Peyer's patch (tissue), 4 donors: Measurements from ENCODE around the gene TUBGCP2. TPM values are rescaled to one million over a fixed set of nuclear protein-coding genes. Genes with fewer than 3 reads are reported as not detected.
A peak's percentile ranks its signal among the peaks of the same experiment; 100 is the strongest.

Experiments
- DNase-seq, 3 donors: peaks; one replicate each; pipeline ENCODE4 v3.0.0-alpha.2; 2017 to 2019
- H3K27ac ChIP-seq, 4 donors: fragments of 200-600 bp; sonication (generic); one replicate each; pipeline ENCODE4 v1.5.1; 2016 to 2019
- H3K27me3 ChIP-seq, 2 donors: fragments of 200-600 bp; sonication (generic); one replicate each; pipeline ENCODE4 v1.5.1; 2019
- H3K36me3 ChIP-seq, 3 donors: fragments of 200-600 bp; sonication (generic); one replicate each; pipeline ENCODE4 v1.5.1; 2016 to 2019
- H3K4me1 ChIP-seq, 4 donors: fragments of 200-600 bp; sonication (generic); one replicate each; pipeline ENCODE4 v1.5.1; 2016 to 2019
- H3K4me3 ChIP-seq, 4 donors: fragments of 200-600 bp; sonication (generic); 1 replicate in 3 of 4; 2 replicates in 1 of 4; pipeline ENCODE4 v1.5.1; 2016 to 2019; ENCODE audit warnings: mild to moderate bottlenecking in 1 of 4
- H3K9me3 ChIP-seq, 4 donors: fragments of 200-600 bp; sonication (generic); one replicate each; pipeline ENCODE4 v1.5.1; 2016 to 2019; ENCODE audit warnings: mild to moderate bottlenecking in 1 of 4
- POLR2A ChIP-seq, 2 donors: fragments of 450-650 bp; IDR thresholded peaks; one replicate each; pipeline ENCODE4 v1.5.1; 2017; ENCODE audit warnings: antibody characterized with exemption in 2 of 2, mild to moderate bottlenecking in 2 of 2, moderate library complexity in 2 of 2
- total RNA-seq, 4 donors: library from RNA; depleted of rRNA; stranded (reverse); fragments of >200 nt; gene quantifications; one replicate each; pipeline ENCODE4 v1.1.0, GENCODE V29; 2016
- TF ChIP-seq, protein P1 (sequence below), 6 experiments: fragments of 450-650 bp in 4 of 6; fragments of 200-600 bp in 2 of 6; sonication (generic) in 1 of 6; IDR thresholded peaks; one replicate each; pipeline ENCODE4 v1.5.1; 2017 to 2019; ENCODE audit warnings: antibody characterized with exemption in 6 of 6, mild to moderate bottlenecking in 3 of 6, moderate library complexity in 1 of 6

TUBGCP2 gene
- total RNA-seq, 4 donors from 2014 or later: 40.1 to 85.0 (median 67.8) TPM

DNA sequence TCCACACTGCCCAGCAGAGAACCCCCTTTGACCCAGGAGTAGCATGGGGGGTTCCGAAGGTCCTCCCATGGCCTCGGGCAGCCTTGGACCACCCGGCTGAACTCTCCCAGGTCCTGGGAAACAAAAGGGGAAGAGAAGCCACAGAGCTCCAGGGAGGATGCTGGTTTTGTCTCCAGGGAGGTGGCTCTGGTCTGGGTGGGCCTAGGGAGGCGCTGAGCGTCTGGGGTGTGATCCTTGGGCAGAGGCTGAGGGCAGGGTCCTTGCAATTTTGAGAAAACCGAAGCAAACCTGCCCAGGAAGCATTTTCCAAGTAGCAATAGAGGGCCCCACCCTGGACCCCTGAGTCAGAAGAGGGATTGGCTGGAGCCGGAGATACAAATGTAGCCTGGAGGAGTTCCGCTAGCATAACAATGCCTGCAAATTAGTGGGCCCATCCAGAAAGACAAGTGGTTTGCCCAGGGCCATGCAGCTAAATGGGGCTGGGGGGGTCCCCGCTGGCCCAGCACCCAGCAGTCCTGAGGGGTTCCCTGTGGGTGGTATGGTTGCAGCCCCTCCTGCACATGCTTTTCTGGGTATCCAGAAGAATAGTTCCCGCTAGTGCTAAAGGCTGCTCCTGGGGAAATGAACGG is 76.6 kb downstream of the TUBGCP2 start:
- TF ChIP-seq POLR2A (IDR thresholded peaks at IDR 0.05): no peak
- TF ChIP-seq, protein P1, sequence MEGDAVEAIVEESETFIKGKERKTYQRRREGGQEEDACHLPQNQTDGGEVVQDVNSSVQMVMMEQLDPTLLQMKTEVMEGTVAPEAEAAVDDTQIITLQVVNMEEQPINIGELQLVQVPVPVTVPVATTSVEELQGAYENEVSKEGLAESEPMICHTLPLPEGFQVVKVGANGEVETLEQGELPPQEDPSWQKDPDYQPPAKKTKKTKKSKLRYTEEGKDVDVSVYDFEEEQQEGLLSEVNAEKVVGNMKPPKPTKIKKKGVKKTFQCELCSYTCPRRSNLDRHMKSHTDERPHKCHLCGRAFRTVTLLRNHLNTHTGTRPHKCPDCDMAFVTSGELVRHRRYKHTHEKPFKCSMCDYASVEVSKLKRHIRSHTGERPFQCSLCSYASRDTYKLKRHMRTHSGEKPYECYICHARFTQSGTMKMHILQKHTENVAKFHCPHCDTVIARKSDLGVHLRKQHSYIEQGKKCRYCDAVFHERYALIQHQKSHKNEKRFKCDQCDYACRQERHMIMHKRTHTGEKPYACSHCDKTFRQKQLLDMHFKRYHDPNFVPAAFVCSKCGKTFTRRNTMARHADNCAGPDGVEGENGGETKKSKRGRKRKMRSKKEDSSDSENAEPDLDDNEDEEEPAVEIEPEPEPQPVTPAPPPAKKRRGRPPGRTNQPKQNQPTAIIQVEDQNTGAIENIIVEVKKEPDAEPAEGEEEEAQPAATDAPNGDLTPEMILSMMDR (IDR thresholded peaks at IDR 0.05): no peak
- peaks cover 0 to 45% of the 10 kb centered on the region in 2 donors for H3K27me3 ChIP-seq
- H3K36me3 ChIP-seq: no peaks in the 10 kb centered on the region
- no peak overlapping the region for H3K4me3 ChIP-seq
- H3K27ac ChIP-seq: no peak overlapping the region
- H3K9me3 ChIP-seq: no peaks in the 10 kb centered on the region
- DNase-seq: no peak
- peaks cover 0 to 31% (median 15%) of the 10 kb centered on the region in 4 donors for H3K4me1 ChIP-seq

DNA sequence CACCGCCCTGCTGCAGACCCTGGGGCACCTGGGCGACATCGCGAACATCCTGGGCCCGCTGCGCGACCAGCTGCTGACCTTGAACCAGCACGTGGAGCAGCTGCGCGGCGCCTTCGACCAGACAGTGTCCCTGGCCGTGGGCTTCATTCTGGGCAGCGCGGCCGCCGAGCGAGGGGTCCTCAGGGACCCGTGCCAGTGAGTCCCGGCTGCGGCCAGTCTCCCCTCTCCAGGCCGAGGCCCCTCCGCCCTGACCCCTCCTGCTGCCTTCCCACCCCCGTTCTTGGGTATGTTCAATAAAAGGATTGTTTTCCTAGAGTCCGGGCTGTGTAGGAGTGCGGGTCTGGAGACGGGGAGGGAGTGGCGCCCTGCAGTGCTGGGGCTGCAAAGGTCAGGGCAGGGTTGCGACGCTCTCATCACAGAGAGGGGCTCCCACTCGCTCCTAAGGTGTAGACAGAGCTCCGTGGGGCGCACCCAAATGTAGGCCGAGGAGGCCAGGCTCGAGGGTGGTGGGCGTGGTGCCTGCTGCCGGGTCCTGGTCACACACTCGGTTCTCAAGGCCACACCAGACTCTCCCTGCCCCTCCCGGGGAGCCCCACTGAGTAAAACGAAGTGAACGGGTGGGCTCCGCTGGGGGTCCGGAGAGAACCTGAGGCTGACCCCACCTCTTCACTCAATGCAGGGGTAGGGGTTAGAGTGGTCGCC is 77.3 kb downstream of the TUBGCP2 start:
- Histone ChIP-seq H3K4me3 (peak overlapping the region in 1 of 4 donors; percentile 36), H3K27me3 (peaks cover 0 to 39% of the 10 kb centered on the region in 2 donors), H3K4me1 (peaks cover 0 to 25% (median 8%) of the 10 kb centered on the region in 4 donors), H3K9me3 (no peaks in the 10 kb centered on the region), H3K36me3 (no peaks in the 10 kb centered on the region), H3K27ac (no peak overlapping the region)
- TF ChIP-seq, protein P1 (IDR thresholded peaks at IDR 0.05): no peak
- no peak for TF ChIP-seq POLR2A (IDR thresholded peaks at IDR 0.05)
- DNase-seq: no peak

DNA sequence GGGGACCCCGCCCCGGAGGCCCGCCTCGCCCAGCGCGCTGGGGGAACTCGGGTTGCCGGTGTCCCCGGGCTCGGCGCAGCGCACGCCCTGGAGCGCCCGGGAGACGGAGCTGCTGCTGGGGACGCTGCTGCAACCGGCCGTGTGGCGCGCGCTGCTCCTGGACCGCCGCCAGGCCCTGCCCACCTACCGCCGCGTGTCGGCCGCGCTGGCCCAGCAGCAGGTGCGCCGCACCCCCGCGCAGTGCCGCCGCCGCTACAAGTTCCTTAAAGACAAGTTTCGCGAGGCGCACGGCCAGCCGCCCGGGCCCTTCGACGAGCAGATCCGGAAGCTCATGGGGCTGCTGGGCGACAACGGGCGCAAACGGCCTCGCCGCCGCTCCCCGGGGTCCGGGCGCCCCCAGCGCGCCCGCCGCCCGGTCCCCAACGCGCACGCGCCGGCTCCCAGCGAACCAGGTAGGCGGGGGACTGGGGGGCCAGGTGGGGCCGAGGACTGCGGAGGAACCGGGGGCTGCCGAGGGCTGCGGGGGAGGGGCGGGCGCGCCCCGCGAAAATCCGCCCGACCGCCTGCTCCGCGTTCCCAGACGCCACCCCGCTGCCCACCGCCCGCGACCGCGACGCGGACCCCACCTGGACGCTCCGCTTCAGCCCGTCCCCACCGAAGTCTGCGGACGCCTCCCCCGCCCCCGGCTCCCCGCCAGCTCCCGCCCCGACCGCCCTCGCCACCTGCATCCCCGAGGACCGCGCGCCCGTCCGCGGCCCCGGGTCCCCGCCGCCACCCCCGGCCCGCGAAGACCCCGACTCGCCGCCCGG is 78.1 kb downstream of the TUBGCP2 start:
- Histone ChIP-seq H3K9me3 (no peaks in the 10 kb centered on the region), H3K4me1 (peaks cover 0 to 20% (median 3%) of the 10 kb centered on the region in 4 donors), H3K36me3 (no peaks in the 10 kb centered on the region), H3K27me3 (peaks cover 0 to 31% of the 10 kb centered on the region in 2 donors), H3K4me3 (peak overlapping the region in 3 of 4 donors; percentile 8 to 36 (median 21)), H3K27ac (no peak overlapping the region)
- TF ChIP-seq, protein P1 (IDR thresholded peaks at IDR 0.05): no peak
- no peak for TF ChIP-seq POLR2A (IDR thresholded peaks at IDR 0.05)
- DNase-seq: peak in 2 of 3 donors; percentile 30 to 72

DNA sequence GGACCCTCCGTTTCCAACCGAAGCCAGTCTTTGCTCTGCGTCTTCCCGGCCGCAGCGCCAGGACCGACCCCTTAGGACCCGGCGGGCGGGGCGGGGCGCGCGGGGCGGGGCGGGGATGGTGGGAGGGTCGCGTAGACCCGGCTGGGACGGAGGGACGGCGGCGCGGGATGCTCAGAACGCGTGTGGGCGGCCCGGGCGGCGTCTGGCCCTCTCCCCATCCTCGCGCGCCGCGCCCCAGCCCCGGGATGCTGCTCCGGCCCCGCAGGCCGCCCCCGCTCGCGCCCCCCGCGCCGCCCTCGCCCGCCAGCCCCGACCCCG is 78.7 kb downstream of the TUBGCP2 start, which contains the start of gene UTF1:
TSS of gene UTF1 (plus strand) at position 174 of the 318 bp plus-strand sequence. CDS start at position 246, 72 bp downstream.
- no peaks in the 10 kb centered on the region for H3K36me3 ChIP-seq
- peak within 1 kb of the TSS in 3 of 4 donors; percentile 8 to 36 (median 21) for H3K4me3 ChIP-seq
- TF ChIP-seq, protein P1 (IDR thresholded peaks at IDR 0.05): no peak
- TF ChIP-seq POLR2A (IDR thresholded peaks at IDR 0.05): no peak
- DNase-seq: no peak
- peaks cover 0 to 15% (median 3%) of the 10 kb centered on the region in 4 donors for H3K4me1 ChIP-seq
- peaks cover 0 to 28% of the 10 kb centered on the region in 2 donors for H3K27me3 ChIP-seq
- H3K27ac ChIP-seq: no peak within 1 kb of the TSS
- no peaks in the 10 kb centered on the region for H3K9me3 ChIP-seq

DNA sequence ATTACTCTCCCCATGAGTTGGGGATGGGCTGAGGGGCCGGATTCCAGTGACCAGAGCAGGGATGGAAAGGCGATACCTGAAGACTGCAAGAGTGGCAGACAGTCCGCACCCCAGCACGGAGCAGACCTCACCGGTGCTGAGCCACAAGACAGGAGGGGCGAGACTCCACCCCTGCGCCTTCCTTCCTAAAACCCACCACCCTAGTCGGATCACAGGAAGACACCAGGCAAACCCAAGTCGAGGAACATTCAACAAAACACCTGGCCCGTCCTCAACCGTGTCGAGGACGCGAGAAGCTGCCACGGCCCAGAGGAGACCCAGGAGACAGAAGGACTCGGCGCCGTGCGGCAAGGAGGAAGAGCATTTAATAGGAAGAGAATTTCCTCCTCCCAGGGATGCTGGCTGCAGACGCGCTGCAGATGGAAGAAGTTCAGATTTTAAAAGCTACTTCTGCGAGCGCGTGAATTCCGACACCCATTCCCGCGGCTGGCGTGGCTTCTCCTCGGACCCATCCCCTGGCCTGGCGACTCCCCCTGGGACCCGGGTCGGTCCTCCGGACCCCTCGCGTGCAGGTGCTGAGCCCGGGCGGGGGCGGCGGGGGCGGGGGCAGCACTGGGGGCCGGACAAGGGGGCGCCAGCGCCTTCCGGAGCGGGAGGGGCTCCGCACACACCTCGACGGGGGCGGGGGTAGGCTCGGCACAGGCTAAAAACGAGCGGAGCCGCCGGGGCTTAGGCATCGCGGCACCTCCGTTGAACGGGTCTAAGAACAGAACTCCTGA is 79.2 kb downstream of the TUBGCP2 start:
- peak overlapping the region in 1 of 4 donors; percentile 36 for H3K4me3 ChIP-seq
- no peaks in the 10 kb centered on the region for H3K9me3 ChIP-seq
- peaks cover 0 to 15% (median 3%) of the 10 kb centered on the region in 4 donors for H3K4me1 ChIP-seq
- no peaks in the 10 kb centered on the region for H3K36me3 ChIP-seq
- H3K27me3 ChIP-seq: peaks cover 0 to 28% of the 10 kb centered on the region in 2 donors
- no peak overlapping the region for H3K27ac ChIP-seq
- DNase-seq: no peak
- no peak for TF ChIP-seq POLR2A (IDR thresholded peaks at IDR 0.05)
- TF ChIP-seq, protein P1 (IDR thresholded peaks at IDR 0.05): no peak
